T-cell (primary cell): ENCODE measurements around the gene IST1. TPM values are rescaled to one million over a fixed set of nuclear protein-coding genes. Genes with fewer than 3 reads are reported as not detected.

Source experiments
- ATAC-seq, 4 experiments: fragments of 200-7000 bp in 3 of 4; fragments of 150-1000 bp in 1 of 4; cut with Tn5 transposase; replicated peaks in 1 of 4; 1 replicate in 3 of 4; 2 replicates in 1 of 4; pipeline ENCODE4 v1.10.0; 2021; ENCODE audit warnings: moderate library complexity in 3 of 4, mild to moderate bottlenecking in 2 of 4, moderate number of reproducible peaks in 1 of 4
- CTCF ChIA-PET, 2 donors: fragments of 300-600 bp; sonication (Branson Sonifier 250); formaldehyde crosslinking; loops; one replicate each; lab custom pipeline; 2022; ENCODE audit warnings: antibody characterized with exemption in 2 of 2; lab: Charles Lee
- POLR2A ChIA-PET, 2 donors: fragments of 300-600 bp; sonication (Branson Sonifier 250); formaldehyde crosslinking; loops; one replicate each; lab custom pipeline; 2022; ENCODE audit warnings: antibody characterized with exemption in 2 of 2; lab: Charles Lee
- DNase-seq, 35 experiments: peaks; one replicate each; pipeline versions ENCODE4 v3.0.0 to v3.0.0-alpha.2; 2013 to 2023
- H3K27ac ChIP-seq: one replicate; pipeline ENCODE4 v1.5.1; 2013; ENCODE audit warnings: low read length
- H3K27me3 ChIP-seq, 2 experiments: replicated peaks in 1 of 2; 1 replicate in 1 of 2; 2 replicates in 1 of 2; pipeline versions ENCODE4 v1.6.1 to v1.7.0; 2013; ENCODE audit warnings: low read length in 1 of 2, mixed read lengths in 1 of 2; ENCODE audit not compliant: control insufficient read depth in 2 of 2, insufficient read depth in 2 of 2; ENCODE audit errors: extremely low read depth in 1 of 2
- H3K36me3 ChIP-seq, 2 donors: 1 replicate in 1 of 2; 2 replicates in 1 of 2; pipeline versions ENCODE4 v1.6.1 to v1.7.0; 2013; ENCODE audit warnings: low read length in 1 of 2; ENCODE audit not compliant: control insufficient read depth in 2 of 2, insufficient read depth in 1 of 2; ENCODE audit errors: extremely low read depth in 1 of 2
- H3K4me1 ChIP-seq, 2 experiments: 1 replicate in 1 of 2; 2 replicates in 1 of 2; pipeline versions ENCODE4 v1.6.1 to v1.7.0; 2013; ENCODE audit warnings: low read length in 2 of 2, mixed read lengths in 1 of 2; ENCODE audit not compliant: insufficient read depth in 2 of 2, control insufficient read depth in 1 of 2; ENCODE audit errors: extremely low read depth in 1 of 2
- H3K4me3 ChIP-seq, 2 donors: 1 replicate in 1 of 2; 2 replicates in 1 of 2; pipeline versions ENCODE4 v1.5.1 to v1.7.0; 2013; ENCODE audit warnings: mild to moderate bottlenecking in 2 of 2, low read length in 1 of 2, moderate library complexity in 1 of 2; ENCODE audit not compliant: control insufficient read depth in 1 of 2; ENCODE audit errors: extremely low read depth in 1 of 2
- H3K9me3 ChIP-seq: 2 replicates; pipeline ENCODE4 v1.7.0; 2013
- H3K27ac Mint-ChIP-seq, 2 donors: one replicate each; pipeline ENCODE4 v1.8.0; 2020 to 2021; ENCODE audit warnings: mild to moderate bottlenecking in 2 of 2, mixed read lengths in 2 of 2
- H3K27me3 Mint-ChIP-seq, 2 donors: one replicate each; pipeline ENCODE4 v1.8.0; 2021 to 2022; ENCODE audit warnings: mixed read lengths in 2 of 2
- H3K36me3 Mint-ChIP-seq: one replicate; pipeline ENCODE4 v1.8.0; 2021; ENCODE audit warnings: mixed read lengths
- H3K4me1 Mint-ChIP-seq, 3 donors: one replicate each; pipeline ENCODE4 v1.8.0; 2020 to 2022; ENCODE audit warnings: mixed read lengths in 3 of 3, mild to moderate bottlenecking in 1 of 3
- H3K4me3 Mint-ChIP-seq, 3 donors: one replicate each; pipeline ENCODE4 v1.8.0; 2020 to 2022; ENCODE audit warnings: mild to moderate bottlenecking in 3 of 3, mixed read lengths in 3 of 3, moderate library complexity in 3 of 3
- H3K9me3 Mint-ChIP-seq, 3 donors: one replicate each; pipeline ENCODE4 v1.8.0; 2020 to 2022; ENCODE audit warnings: mixed read lengths in 3 of 3
- WGBS: methylation state at CpG from one replicate; pipeline ENCODE4 v1.1.5; 2013; ENCODE audit warnings: missing lambda C conversion rate; ENCODE audit not compliant: insufficient coverage; 5-methylcytosine and 5-hydroxymethylcytosine counted together
- total RNA-seq, 35 experiments: library from RNA in 6 of 35; stranded (reverse) in 6 of 35; fragments of 120-200 nt in 1 of 35; gene quantifications; one replicate each; pipeline versions ENCODE4 v1.2.1 to v1.2.4 and lab custom pipeline; 2013 to 2026

The IST1 gene
- total RNA-seq, 5 donors from 2014 or later (not counting 1 experiment from before 2014, with no cell fraction given), result 249 to 278 (median 263) TPM

GRCh38 chr16:71915350-71915749 is 20.0 kb downstream of the IST1 start:
- no peaks in the 10 kb centered on the region for H3K9me3 ChIP-seq
- peaks cover 62 to 74% (median 71%) of the 10 kb centered on the region in 3 donors for H3K4me1 Mint-ChIP-seq
- H3K4me3 ChIP-seq, result no peak overlapping the region
- H3K36me3 ChIP-seq, result peaks cover 10 to 43% of the 10 kb centered on the region in 2 donors
- H3K27ac Mint-ChIP-seq, result peak overlapping the region in 1 of 2 donors; percentile 11
- H3K4me3 Mint-ChIP-seq, result no peak overlapping the region
- WGBS, result 80% methylated on average over 1 of the region's 2 CpGs
- ChIA-PET CTCF (no interaction called here), POLR2A (no interaction called here)
- no peaks in the 10 kb centered on the region for H3K9me3 Mint-ChIP-seq
- no peak overlapping the region for H3K27ac ChIP-seq
- peaks cover 55% of the 10 kb centered on the region for H3K36me3 Mint-ChIP-seq
- DNase-seq, result no peak
- peaks cover 0 to 18% of the 10 kb centered on the region in 2 experiments for H3K4me1 ChIP-seq
- H3K27me3 Mint-ChIP-seq, result no peaks in the 10 kb centered on the region
- ATAC-seq, result no peak
- H3K27me3 ChIP-seq, result no peaks in the 10 kb centered on the region

GRCh38 chr16:71916397-71916920 is 21.1 kb downstream of the IST1 start:
- peaks cover 10 to 54% of the 10 kb centered on the region in 2 donors for H3K36me3 ChIP-seq
- POLR2A ChIA-PET, result interaction anchor here in 1 of 2 donors (0.6 kb wide), 1 partner anchor 21 kb away, joined by 3 read pairs; no protein-coding TSS in a partner anchor
- Mint-ChIP-seq H3K27me3 (no peaks in the 10 kb centered on the region), H3K27ac (no peak overlapping the region), H3K4me1 (peaks cover 62 to 65% (median 63%) of the 10 kb centered on the region in 3 donors), H3K9me3 (no peaks in the 10 kb centered on the region), H3K4me3 (no peak overlapping the region), H3K36me3 (peaks cover 66% of the 10 kb centered on the region)
- H3K9me3 ChIP-seq, result no peaks in the 10 kb centered on the region
- CTCF ChIA-PET, result no interaction called here
- no peak for DNase-seq
- ATAC-seq, result no peak
- no peaks in the 10 kb centered on the region for H3K27me3 ChIP-seq
- no peak overlapping the region for H3K4me3 ChIP-seq
- 90% methylated on average over 6 of the region's 11 CpGs for WGBS
- no peak overlapping the region for H3K27ac ChIP-seq
- H3K4me1 ChIP-seq, result peaks cover 0 to 18% of the 10 kb centered on the region in 2 experiments

DNA sequence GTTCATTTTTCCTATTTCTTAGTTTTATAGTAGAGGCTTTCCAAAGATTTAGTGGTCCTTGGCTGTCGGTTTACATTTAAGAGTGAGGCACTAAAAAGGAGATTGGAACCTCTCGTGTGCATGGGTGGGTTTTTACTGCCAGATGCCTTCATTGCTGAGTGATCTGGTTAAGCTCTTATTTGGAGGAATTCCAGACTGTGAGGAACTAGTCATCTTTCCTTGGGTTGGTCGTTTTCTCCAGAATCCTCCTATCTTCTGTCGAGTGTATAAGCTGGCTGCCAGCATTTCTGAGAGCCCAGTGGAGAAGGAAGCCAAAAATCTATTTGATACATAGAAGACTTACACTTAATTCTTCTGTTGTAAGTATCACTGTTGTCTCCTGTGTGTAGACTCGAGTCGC is 22.6 kb downstream of the IST1 start:
- no peaks in the 10 kb centered on the region for H3K9me3 ChIP-seq
- H3K4me3 ChIP-seq, result no peak overlapping the region
- peaks cover 50 to 55% (median 52%) of the 10 kb centered on the region in 3 donors for H3K4me1 Mint-ChIP-seq
- DNase-seq, result no peak
- no peaks in the 10 kb centered on the region for H3K27me3 Mint-ChIP-seq
- H3K27ac Mint-ChIP-seq, result no peak overlapping the region
- H3K27me3 ChIP-seq, result no peaks in the 10 kb centered on the region
- no peaks in the 10 kb centered on the region for H3K9me3 Mint-ChIP-seq
- H3K4me3 Mint-ChIP-seq, result no peak overlapping the region
- ChIA-PET CTCF (interaction anchor here in 1 of 2 donors (0.9 to 1.0 kb wide), 2 partner anchors 9 to 37 kb away, joined by 3 to 4 read pairs; no protein-coding TSS in a partner anchor), POLR2A (interaction anchor here (0.6 kb wide), 2 partner anchors 18 to 32 kb away, joined by 3 to 4 read pairs; no protein-coding TSS in a partner anchor)
- no peak for ATAC-seq
- H3K36me3 Mint-ChIP-seq, result peaks cover 70% of the 10 kb centered on the region
- H3K36me3 ChIP-seq, result peaks cover 15 to 67% of the 10 kb centered on the region in 2 donors
- peaks cover 0 to 14% of the 10 kb centered on the region in 2 experiments for H3K4me1 ChIP-seq
- no peak overlapping the region for H3K27ac ChIP-seq
- WGBS, result 100% methylated on average over 2 of the region's 6 CpGs

- peaks cover 40 to 46% (median 44%) of the 10 kb centered on the region in 3 donors for H3K4me1 Mint-ChIP-seq
- CTCF ChIA-PET, result interaction anchor here (0.6 kb wide), 2 partner anchors 95 to 175 kb away, joined by 3 read pairs; no protein-coding TSS in a partner anchor
- no peaks in the 10 kb centered on the region for H3K9me3 Mint-ChIP-seq
- peaks cover 13 to 79% of the 10 kb centered on the region in 2 donors for H3K36me3 ChIP-seq
- POLR2A ChIA-PET, result interaction anchor here in 1 of 2 donors (0.6 kb wide), 1 partner anchor 147 kb away, joined by 4 read pairs; no protein-coding TSS in a partner anchor
- no peaks in the 10 kb centered on the region for H3K9me3 ChIP-seq
- no peak overlapping the region for H3K4me3 ChIP-seq
- WGBS, result 95% methylated on average over 2 of the region's 3 CpGs
- H3K27me3 Mint-ChIP-seq, result no peaks in the 10 kb centered on the region
- H3K27ac ChIP-seq, result no peak overlapping the region
- peak overlapping the region in 1 of 2 donors; percentile 48 for H3K27ac Mint-ChIP-seq
- DNase-seq (no peak), ATAC-seq (no peak)
- H3K27me3 ChIP-seq, result no peaks in the 10 kb centered on the region
- peaks cover 0 to 6% of the 10 kb centered on the region in 2 experiments for H3K4me1 ChIP-seq
- H3K4me3 Mint-ChIP-seq, result no peak overlapping the region
- H3K36me3 Mint-ChIP-seq, result peaks cover 78% of the 10 kb centered on the region
Observed at GRCh38 chr16:71919035-71919434, 23.7 kb downstream of the IST1 start.

DNA sequence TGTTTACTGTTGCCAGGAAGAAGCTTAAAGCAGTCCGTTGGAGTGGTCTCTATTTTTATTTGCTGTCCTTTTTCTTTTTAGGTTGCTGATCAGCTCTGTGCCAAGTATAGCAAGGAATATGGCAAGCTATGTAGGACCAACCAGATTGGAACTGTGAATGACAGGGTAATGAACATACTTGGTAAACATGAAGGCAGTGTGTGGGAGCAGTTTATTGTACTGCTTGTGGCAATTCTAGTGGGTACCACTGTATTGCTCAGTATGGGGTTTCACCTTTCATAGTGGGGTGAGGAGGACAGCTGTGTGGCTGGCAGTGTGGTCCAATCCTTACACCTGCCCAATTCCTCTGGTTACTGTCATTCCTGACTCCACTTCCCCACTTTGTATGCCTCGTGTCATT is 25.3 kb downstream of the IST1 start:
- no peak overlapping the region for H3K27ac ChIP-seq
- peaks cover 23 to 30% (median 28%) of the 10 kb centered on the region in 3 donors for H3K4me1 Mint-ChIP-seq
- peaks cover 79% of the 10 kb centered on the region for H3K36me3 Mint-ChIP-seq
- no peak overlapping the region for H3K4me3 ChIP-seq
- POLR2A ChIA-PET, result no interaction called here
- H3K4me1 ChIP-seq, result peaks cover 0 to 3% of the 10 kb centered on the region in 2 experiments
- 100% methylated on average over 1 of the region's 2 CpGs for WGBS
- DNase-seq, result no peak
- ATAC-seq, result no peak
- no peaks in the 10 kb centered on the region for H3K9me3 Mint-ChIP-seq
- no peaks in the 10 kb centered on the region for H3K27me3 ChIP-seq
- CTCF ChIA-PET, result interaction anchor here (0.6 to 0.9 kb wide), 2 partner anchors 38 to 46 kb away, joined by 3 to 4 read pairs; no protein-coding TSS in a partner anchor
- H3K36me3 ChIP-seq, result peaks cover 19 to 84% of the 10 kb centered on the region in 2 donors
- H3K27me3 Mint-ChIP-seq, result no peaks in the 10 kb centered on the region
- no peak overlapping the region for H3K4me3 Mint-ChIP-seq
- no peak overlapping the region for H3K27ac Mint-ChIP-seq
- no peaks in the 10 kb centered on the region for H3K9me3 ChIP-seq

DNA sequence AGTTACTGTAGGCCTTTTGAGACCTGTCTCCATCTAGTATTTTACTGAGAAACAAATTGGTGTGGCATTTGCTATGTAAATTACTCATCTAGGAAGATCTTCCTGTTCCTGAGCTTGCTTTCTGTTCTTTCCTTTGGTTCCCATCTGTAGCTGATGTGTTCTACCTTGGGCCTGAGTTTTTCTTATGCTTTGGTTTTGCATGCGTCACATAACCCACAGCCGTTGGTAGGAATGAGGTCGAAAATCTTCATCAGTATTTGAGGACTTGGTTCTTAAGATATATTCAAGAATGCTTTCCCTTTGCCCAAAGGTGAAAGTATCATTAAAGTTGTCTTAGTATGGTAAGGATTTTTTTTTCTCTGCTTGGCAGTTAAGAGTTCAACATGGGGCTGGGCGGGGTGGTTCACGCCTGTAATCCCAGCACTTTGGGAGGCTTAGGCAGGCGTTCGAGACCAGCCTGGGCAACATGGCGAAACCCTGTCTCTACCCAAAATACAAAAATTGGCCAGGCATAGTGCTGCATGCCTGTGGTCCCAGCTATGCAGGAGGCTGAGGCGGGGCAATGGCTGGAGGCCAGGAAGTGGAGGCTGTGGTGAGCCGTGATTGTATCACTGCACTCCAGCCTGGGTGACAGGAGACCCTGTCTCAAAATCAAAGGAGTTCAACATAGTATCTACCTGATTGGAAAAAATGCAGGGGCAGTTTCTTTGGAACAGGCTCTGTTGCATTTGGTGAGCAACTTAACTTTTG is 28.8 kb downstream of the IST1 start:
- POLR2A ChIA-PET, result no interaction called here
- peaks cover 4 to 19% (median 18%) of the 10 kb centered on the region in 3 donors for H3K4me1 Mint-ChIP-seq

More for the DNA sequence above, 28.8 kb downstream of the IST1 start:
- no peaks in the 10 kb centered on the region for H3K9me3 Mint-ChIP-seq
- Histone ChIP-seq H3K4me3 (no peak overlapping the region), H3K4me1 (no peaks in the 10 kb centered on the region), H3K9me3 (no peaks in the 10 kb centered on the region), H3K36me3 (peaks cover 22 to 91% of the 10 kb centered on the region in 2 donors), H3K27ac (no peak overlapping the region), H3K27me3 (no peaks in the 10 kb centered on the region)
- no peak overlapping the region for H3K27ac Mint-ChIP-seq
- peaks cover 74% of the 10 kb centered on the region for H3K36me3 Mint-ChIP-seq
- H3K27me3 Mint-ChIP-seq, result no peaks in the 10 kb centered on the region
- DNase-seq (no peak), ATAC-seq (no peak)
- H3K4me3 Mint-ChIP-seq, result no peak overlapping the region
- WGBS, result no CpG with 5 or more reads among the region's 10 CpGs
- CTCF ChIA-PET, result no interaction called here
